NT2/D1 (cell line): Measurements from ENCODE around the gene EFCAB14.
"Not testable (repeated sequence)": the region's sequence is repeated elsewhere in the genome, so short reads cannot be mapped to it uniquely, and the experiment has no call there.

Experiments
- DNase-seq: peaks from one replicate; pipeline ENCODE4 v3.0.0-alpha.2; 2011; ENCODE audit warnings: low read depth, low spot score
- H3K27me3 ChIP-seq: 2 replicates; pipeline ENCODE4 v1.6.0; 2011; ENCODE audit warnings: mild to moderate bottlenecking; ENCODE audit not compliant: insufficient read length, insufficient read depth
- H3K36me3 ChIP-seq: 2 replicates; pipeline ENCODE4 v1.6.1; 2011; ENCODE audit warnings: mild to moderate bottlenecking, low read length, mixed read lengths; ENCODE audit not compliant: insufficient read depth, insufficient read length
- H3K4me1 ChIP-seq: 2 replicates; pipeline ENCODE4 v1.5.1; 2011; ENCODE audit not compliant: insufficient read depth, insufficient read length
- H3K4me3 ChIP-seq: 2 replicates; pipeline ENCODE4 v1.5.1; 2011; ENCODE audit warnings: low read depth; ENCODE audit not compliant: insufficient read length
- H3K9ac ChIP-seq: 2 replicates; pipeline ENCODE4 v1.6.0; 2011; ENCODE audit warnings: low read depth; ENCODE audit not compliant: insufficient read length
- H3K9me3 ChIP-seq: 2 replicates; pipeline ENCODE4 v1.5.1; 2011; ENCODE audit warnings: mild to moderate bottlenecking, low read length; ENCODE audit not compliant: insufficient read depth
- SUZ12 ChIP-seq: IDR thresholded peaks from 2 replicates; pipeline ENCODE4 v1.6.1; 2011; ENCODE audit not compliant: insufficient read length, insufficient read depth; ENCODE audit errors: extremely low read depth
- YY1 ChIP-seq: IDR thresholded peaks from 2 replicates; pipeline ENCODE4 v1.6.1; 2011; ENCODE audit not compliant: insufficient read length, insufficient read depth
- ZNF274 ChIP-seq: IDR thresholded peaks from 2 replicates; pipeline ENCODE4 v1.6.1; 2011; ENCODE audit warnings: mild to moderate bottlenecking, low read depth, low read length

Gene EFCAB14

GRCh38 chr1:46757956-46758528 lies 39.1 kb upstream of the EFCAB14 start:
- H3K36me3 ChIP-seq, result no peaks in the 10 kb centered on the region
- no peak overlapping the region for H3K4me3 ChIP-seq
- H3K9me3 ChIP-seq, result no peaks in the 10 kb centered on the region
- H3K27me3 ChIP-seq, result no peaks in the 10 kb centered on the region
- TF ChIP-seq ZNF274 (no peak), SUZ12 (no peak), YY1 (no peak)
- no peak overlapping the region for H3K9ac ChIP-seq
- no peak for DNase-seq
- H3K4me1 ChIP-seq, result peaks cover 3% of the 10 kb centered on the region

GRCh38 chr1:46757247-46757955 lies 38.5 kb upstream of the EFCAB14 start:
- TF ChIP-seq YY1 (no peak), ZNF274 (no peak), SUZ12 (no peak)
- Histone ChIP-seq H3K36me3 (no peaks in the 10 kb centered on the region), H3K27me3 (no peaks in the 10 kb centered on the region), H3K4me1 (peaks cover 3% of the 10 kb centered on the region), H3K9me3 (no peaks in the 10 kb centered on the region), H3K4me3 (no peak overlapping the region), H3K9ac (no peak overlapping the region)
- DNase-seq, result peak; percentile 43

GRCh38 chr1:46755121-46755520 lies 36.2 kb upstream of the EFCAB14 start:
- no peak for DNase-seq
- Histone ChIP-seq H3K27me3 (no peaks in the 10 kb centered on the region), H3K4me3 (no peak overlapping the region), H3K9me3 (no peaks in the 10 kb centered on the region), H3K9ac (no peak overlapping the region), H3K36me3 (no peaks in the 10 kb centered on the region), H3K4me1 (peaks cover 3% of the 10 kb centered on the region)
- TF ChIP-seq YY1, result no peak
- no peak for TF ChIP-seq SUZ12
- no peak for TF ChIP-seq ZNF274

- H3K36me3 ChIP-seq, H3K27me3 ChIP-seq, H3K9ac ChIP-seq, H3K9me3 ChIP-seq, H3K4me3 ChIP-seq, DNase-seq, H3K4me1 ChIP-seq: not testable (repeated sequence)
Observed at GRCh38 chr1:46754707-46755106, 35.8 kb upstream of the EFCAB14 start.

GRCh38 chr1:46753985-46754384 lies 35.1 kb upstream of the EFCAB14 start:
- TF ChIP-seq YY1 (no peak), ZNF274 (no peak)
- no peaks in the 10 kb centered on the region for H3K27me3 ChIP-seq
- no peak for DNase-seq
- no peak overlapping the region for H3K4me3 ChIP-seq
- H3K36me3 ChIP-seq, result no peaks in the 10 kb centered on the region
- no peaks in the 10 kb centered on the region for H3K9me3 ChIP-seq
- no peak overlapping the region for H3K9ac ChIP-seq
- peaks cover 3% of the 10 kb centered on the region for H3K4me1 ChIP-seq

- TF ChIP-seq ZNF274 (no peak), YY1 (no peak), SUZ12 (no peak)
- Histone ChIP-seq H3K36me3 (no peaks in the 10 kb centered on the region), H3K9me3 (no peaks in the 10 kb centered on the region), H3K27me3 (no peaks in the 10 kb centered on the region), H3K9ac (no peak overlapping the region), H3K4me1 (no peaks in the 10 kb centered on the region), H3K4me3 (no peak overlapping the region)
- no peak for DNase-seq
Observed at GRCh38 chr1:46749921-46750404, 31.0 kb upstream of the EFCAB14 start.

- Histone ChIP-seq H3K9ac (no peak overlapping the region), H3K4me1 (no peaks in the 10 kb centered on the region), H3K4me3 (no peak overlapping the region), H3K36me3 (no peaks in the 10 kb centered on the region), H3K27me3 (no peaks in the 10 kb centered on the region), H3K9me3 (no peaks in the 10 kb centered on the region)
- no peak for DNase-seq
- no peak for TF ChIP-seq YY1
- TF ChIP-seq SUZ12, result no peak
- no peak for TF ChIP-seq ZNF274
Observed at GRCh38 chr1:46749404-46749803, 30.5 kb upstream of the EFCAB14 start.

- DNase-seq, result peak; percentile 70
- no peaks in the 10 kb centered on the region for H3K36me3 ChIP-seq
- TF ChIP-seq SUZ12 (no peak), YY1 (no peak), ZNF274 (no peak)
- no peak overlapping the region for H3K9ac ChIP-seq
- no peak overlapping the region for H3K4me3 ChIP-seq
- no peaks in the 10 kb centered on the region for H3K4me1 ChIP-seq
- H3K9me3 ChIP-seq, result no peaks in the 10 kb centered on the region
- H3K27me3 ChIP-seq, result no peaks in the 10 kb centered on the region
Observed at GRCh38 chr1:46747683-46748288, 28.9 kb upstream of the EFCAB14 start.
